ENCODE measurements around the gene CDC45.
"Not testable (repeated sequence)": the region's sequence is repeated elsewhere in the genome, so short reads cannot be mapped to it uniquely, and the experiment has no call there.

CDC45 gene

GRCh38 chr22:19443544-19444211, 36.0 kb upstream of the CDC45 start:
- H3K36me3 Mint-ChIP-seq (ENCODE audit: low read depth): peaks cover 46% of the 10 kb centered on the region
- no peak for DNase-seq
- H3K27me3 Mint-ChIP-seq (ENCODE audit: low read depth, poor library complexity): no peaks in the 10 kb centered on the region
- TF ChIP-seq CTCF (IDR thresholded peaks at IDR 0.05): no peak
- H3K9me3 Mint-ChIP-seq: no peaks in the 10 kb centered on the region
- no peak overlapping the region for H3K27ac Mint-ChIP-seq
- H3K4me3 Mint-ChIP-seq: no peak overlapping the region
- peaks cover 26% of the 10 kb centered on the region for H3K4me1 Mint-ChIP-seq

- Mint-ChIP-seq H3K36me3 (ENCODE audit: low read depth) (peaks cover 43% of the 10 kb centered on the region), H3K4me1 (peaks cover 28% of the 10 kb centered on the region), H3K4me3 (peak overlapping the region; percentile 60)
- not testable (repeated sequence) for H3K9me3 Mint-ChIP-seq; H3K27ac Mint-ChIP-seq; H3K27me3 Mint-ChIP-seq (ENCODE audit: low read depth, poor library complexity); DNase-seq
These were observed 34.3 kb upstream of the CDC45 start for GRCh38 chr22:19445279-19445982.

GRCh38 chr22:19446603-19447329, 33.0 kb upstream of the CDC45 start:
- Mint-ChIP-seq H3K36me3 (ENCODE audit: low read depth) (peaks cover 44% of the 10 kb centered on the region), H3K4me1 (peaks cover 28% of the 10 kb centered on the region), H3K9me3 (no peaks in the 10 kb centered on the region), H3K4me3 (peak overlapping the region; percentile 97), H3K27me3 (ENCODE audit: low read depth, poor library complexity) (no peaks in the 10 kb centered on the region), H3K27ac (no peak overlapping the region)
- DNase-seq: no peak
- TF ChIP-seq CTCF (IDR thresholded peaks at IDR 0.05): no peak

GRCh38 chr22:19447330-19448075, 32.2 kb upstream of the CDC45 start, which contains the start of gene C22orf39:
TSS of gene C22orf39 (minus strand) at chr22:19447711. CDS start at chr22:19447688, 23 bp downstream.
- H3K36me3 Mint-ChIP-seq (ENCODE audit: low read depth): peaks cover 46% of the 10 kb centered on the region
- no peaks in the 10 kb centered on the region for H3K27me3 Mint-ChIP-seq (ENCODE audit: low read depth, poor library complexity)
- peak within 1 kb of the TSS; percentile 99 for H3K27ac Mint-ChIP-seq
- H3K4me3 Mint-ChIP-seq: peak within 1 kb of the TSS; percentile 97
- H3K9me3 Mint-ChIP-seq: no peaks in the 10 kb centered on the region
- DNase-seq: peak; percentile 86
- TF ChIP-seq CTCF (IDR thresholded peaks at IDR 0.05): no peak
- H3K4me1 Mint-ChIP-seq: peaks cover 28% of the 10 kb centered on the region

- no peaks in the 10 kb centered on the region for H3K9me3 Mint-ChIP-seq
- peak; percentile 61 for DNase-seq
- H3K4me3 Mint-ChIP-seq: peak overlapping the region; percentile 97
- no peaks in the 10 kb centered on the region for H3K27me3 Mint-ChIP-seq (ENCODE audit: low read depth, poor library complexity)
- H3K4me1 Mint-ChIP-seq: peaks cover 28% of the 10 kb centered on the region
- peaks cover 48% of the 10 kb centered on the region for H3K36me3 Mint-ChIP-seq (ENCODE audit: low read depth)
- TF ChIP-seq CTCF (IDR thresholded peaks at IDR 0.05): no peak
- H3K27ac Mint-ChIP-seq: peak overlapping the region; percentile 99
These were observed 31.6 kb upstream of the CDC45 start for GRCh38 chr22:19448076-19448607.

Data from nephron progenitor cell (in vitro differentiated cells).